Mesenchymal stem cell (in vitro differentiated cells and primary cell): Measurements from ENCODE around the gene LLGL2.

Experiments used
- DNase-seq: peaks from one replicate; pipeline ENCODE4 v3.0.0-alpha.2; 2013
- H2AFZ ChIP-seq: one replicate; pipeline ENCODE4 v1.6.1; 2013; ENCODE audit warnings: low read depth, mild to moderate bottlenecking, control low read depth, inconsistent platforms, low read length, moderate library complexity
- H2AK5ac ChIP-seq: 2 replicates; pipeline ENCODE4 v1.6.1; 2013; ENCODE audit warnings: low read length, moderate library complexity, mild to moderate bottlenecking, inconsistent platforms; ENCODE audit not compliant: severe bottlenecking
- H2BK120ac ChIP-seq: one replicate; pipeline ENCODE4 v1.6.1; 2013; ENCODE audit warnings: low read depth, mild to moderate bottlenecking, inconsistent platforms, low read length, moderate library complexity
- H2BK12ac ChIP-seq, 2 experiments: one replicate each; pipeline ENCODE4 v1.6.1; 2013; ENCODE audit warnings: inconsistent platforms in 2 of 2, low read length in 2 of 2, mild to moderate bottlenecking in 2 of 2, moderate library complexity in 2 of 2, control low read depth in 1 of 2
- H2BK15ac ChIP-seq: one replicate; pipeline ENCODE4 v1.6.1; 2013; ENCODE audit warnings: mild to moderate bottlenecking, low read depth, inconsistent platforms; ENCODE audit not compliant: poor library complexity, severe bottlenecking
- H2BK5ac ChIP-seq: 2 replicates; pipeline ENCODE4 v1.6.1; 2013; ENCODE audit warnings: low read depth, mild to moderate bottlenecking, low read length, control low read depth, inconsistent platforms; ENCODE audit not compliant: poor library complexity, severe bottlenecking
- H3K14ac ChIP-seq, 2 experiments: one replicate each; pipeline ENCODE4 v1.6.1; 2013; ENCODE audit warnings: inconsistent platforms in 2 of 2, low read length in 2 of 2, control low read depth in 1 of 2, mild to moderate bottlenecking in 1 of 2, moderate library complexity in 1 of 2
- H3K18ac ChIP-seq, 2 experiments: one replicate each; pipeline ENCODE4 v1.6.1; 2013; ENCODE audit warnings: inconsistent platforms in 2 of 2, low read length in 2 of 2, control low read depth in 1 of 2, low read depth in 1 of 2, mild to moderate bottlenecking in 1 of 2
- H3K23ac ChIP-seq, 2 experiments: one replicate each; pipeline ENCODE4 v1.6.1; 2013; ENCODE audit warnings: inconsistent platforms in 2 of 2, low read length in 2 of 2, mild to moderate bottlenecking in 2 of 2, moderate library complexity in 2 of 2, control low read depth in 1 of 2
- H3K27ac ChIP-seq: 2 replicates; pipeline ENCODE4 v1.5.1; 2013; ENCODE audit warnings: mild to moderate bottlenecking, moderate library complexity, low read length, control low read depth, inconsistent platforms; ENCODE audit not compliant: poor library complexity, severe bottlenecking
- H3K27me3 ChIP-seq, 2 experiments: 2 replicates each; pipeline versions ENCODE4 v1.6.1 to v1.7.0; 2013; ENCODE audit warnings: low read length in 2 of 2, mild to moderate bottlenecking in 2 of 2, moderate library complexity in 2 of 2, control low read depth in 1 of 2, inconsistent platforms in 1 of 2; ENCODE audit not compliant: control insufficient read depth in 1 of 2, insufficient read depth in 1 of 2
- H3K36me3 ChIP-seq, 2 experiments: 2 replicates each; pipeline versions ENCODE4 v1.6.1 to v1.7.0; 2013; ENCODE audit warnings: low read length in 2 of 2, control low read depth in 1 of 2, inconsistent platforms in 1 of 2, low read depth in 1 of 2, mild to moderate bottlenecking in 1 of 2; ENCODE audit not compliant: insufficient read depth in 2 of 2, control insufficient read depth in 1 of 2
- H3K4ac ChIP-seq, 2 experiments: one replicate each; pipeline ENCODE4 v1.6.1; 2013; ENCODE audit warnings: inconsistent platforms in 2 of 2, low read length in 2 of 2, mild to moderate bottlenecking in 2 of 2, moderate library complexity in 2 of 2, control low read depth in 1 of 2, low read depth in 1 of 2
- H3K4me1 ChIP-seq: 2 replicates; pipeline ENCODE4 v1.6.1; 2013; ENCODE audit warnings: low read depth, low read length, control low read depth; ENCODE audit not compliant: control insufficient read depth, insufficient read depth
- H3K4me2 ChIP-seq: 2 replicates; pipeline ENCODE4 v1.6.1; 2013; ENCODE audit warnings: low read length, mild to moderate bottlenecking, inconsistent platforms; ENCODE audit not compliant: poor library complexity, severe bottlenecking
- H3K4me3 ChIP-seq, 2 experiments: 2 replicates each; pipeline versions ENCODE4 v1.5.1 to v1.7.0; 2013; ENCODE audit warnings: low read length in 2 of 2, mild to moderate bottlenecking in 2 of 2, control low read depth in 1 of 2, low read depth in 1 of 2; ENCODE audit not compliant: insufficient read depth in 1 of 2
- H3K79me1 ChIP-seq: replicated peaks from 2 replicates; pipeline ENCODE4 v1.6.1; 2013; ENCODE audit warnings: mild to moderate bottlenecking, control low read depth, low read length, inconsistent platforms; ENCODE audit not compliant: poor library complexity, severe bottlenecking
- H3K9ac ChIP-seq: 2 replicates; pipeline ENCODE4 v1.7.0; 2013; ENCODE audit warnings: mild to moderate bottlenecking, low read length, moderate library complexity
- H3K9me3 ChIP-seq: 2 replicates; pipeline ENCODE4 v1.7.0; 2013; ENCODE audit warnings: mild to moderate bottlenecking, low read length; ENCODE audit not compliant: control insufficient read depth
- H4K8ac ChIP-seq: one replicate; pipeline ENCODE4 v1.6.1; 2013; ENCODE audit warnings: inconsistent platforms, mild to moderate bottlenecking, low read length, moderate library complexity
- H4K91ac ChIP-seq: one replicate; pipeline ENCODE4 v1.6.1; 2013; ENCODE audit warnings: mild to moderate bottlenecking, low read length, inconsistent platforms
- WGBS: methylation state at CpG from one replicate; pipeline ENCODE4 v1.1.7; 2013; ENCODE audit warnings: mixed read lengths; 5-methylcytosine and 5-hydroxymethylcytosine counted together

Gene LLGL2

DNA sequence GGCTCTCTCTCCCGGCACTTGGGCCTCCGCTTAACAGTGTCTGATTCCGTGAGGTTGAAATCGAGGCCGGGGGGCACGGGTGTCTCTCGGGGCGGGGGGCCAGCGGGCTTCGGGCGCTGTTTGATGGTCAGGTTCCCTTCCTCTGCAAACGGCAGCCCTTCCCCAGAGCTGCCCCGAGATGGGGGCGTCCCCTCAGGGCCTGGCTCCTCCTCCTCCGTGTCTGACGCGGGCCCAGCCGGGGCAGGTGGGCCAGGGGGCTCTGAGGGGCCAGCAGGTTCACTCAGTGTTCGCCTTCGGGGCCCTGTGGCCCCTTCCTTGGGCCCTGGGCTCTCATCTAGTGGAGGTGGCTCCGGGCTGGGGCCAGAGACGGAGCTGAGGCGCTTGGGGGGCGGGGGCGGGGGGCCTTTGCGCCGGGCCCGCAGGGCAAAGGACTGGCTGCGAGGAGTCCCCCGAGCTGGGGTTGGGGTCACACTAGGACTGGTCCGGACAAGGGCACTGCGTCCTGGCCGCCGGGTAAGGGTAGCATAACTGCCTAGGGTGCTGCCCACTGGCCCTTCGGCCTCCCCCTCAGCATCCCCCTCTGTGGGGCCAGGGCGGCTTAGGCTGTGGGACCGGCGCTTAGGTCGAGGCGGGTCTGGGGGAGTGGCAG is 23.3 kb upstream of the LLGL2 start:
- 93% methylated on average over 40 of the region's 40 CpGs for WGBS
- Histone ChIP-seq H2BK12ac (no peak overlapping the region), H2BK120ac (no peak overlapping the region), H2BK15ac (no peak overlapping the region), H2BK5ac (no peak overlapping the region), H3K14ac (no peak overlapping the region), H3K27me3 (no peaks in the 10 kb centered on the region), H3K79me1 (peaks cover 1% of the 10 kb centered on the region), H3K4me1 (peaks cover 9% of the 10 kb centered on the region), H3K36me3 (peaks cover 57 to 98% of the 10 kb centered on the region in 2 experiments), H4K8ac (no peak overlapping the region), H3K4me3 (no peak overlapping the region), H3K27ac (no peak overlapping the region), H2AFZ (no peak overlapping the region), H2AK5ac (no peak overlapping the region), H3K4ac (no peak overlapping the region), H3K4me2 (no peak overlapping the region), H3K23ac (no peak overlapping the region), H4K91ac (no peak overlapping the region), H3K9ac (no peak overlapping the region), H3K9me3 (no peaks in the 10 kb centered on the region), H3K18ac (no peak overlapping the region)
- no peak for DNase-seq

DNA sequence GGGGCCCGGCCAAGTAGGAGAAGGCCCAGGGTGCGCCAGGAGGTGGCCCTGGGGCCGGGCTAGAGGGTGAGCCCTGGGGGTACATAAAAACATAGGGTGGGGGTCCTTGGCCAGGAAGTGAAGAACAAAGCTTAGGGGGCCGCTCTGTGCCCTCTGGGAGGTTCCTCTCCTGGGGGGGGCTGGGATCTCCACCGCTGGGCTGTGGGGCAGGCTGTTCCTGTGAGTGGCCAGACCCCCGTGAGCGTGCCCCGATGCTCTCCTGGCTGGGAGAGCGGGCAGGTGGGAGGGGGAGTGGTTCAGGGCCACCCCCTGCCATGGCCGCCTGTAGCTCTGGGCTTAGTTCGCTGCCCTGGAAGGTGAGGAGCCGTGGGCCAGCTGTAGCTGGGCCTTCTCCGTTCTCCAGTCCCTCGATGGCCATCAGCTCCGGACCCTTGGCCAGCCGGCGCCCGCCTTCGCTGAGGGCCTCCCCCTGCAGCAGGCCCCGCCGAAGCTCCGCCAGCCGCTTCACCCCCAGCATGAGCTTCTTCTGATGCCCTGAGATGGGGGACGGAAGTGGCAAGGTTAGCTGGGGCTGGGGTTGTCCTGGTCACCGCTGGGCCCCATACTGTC is 22.7 kb upstream of the LLGL2 start:
- no peak overlapping the region for H4K91ac ChIP-seq

DNA sequence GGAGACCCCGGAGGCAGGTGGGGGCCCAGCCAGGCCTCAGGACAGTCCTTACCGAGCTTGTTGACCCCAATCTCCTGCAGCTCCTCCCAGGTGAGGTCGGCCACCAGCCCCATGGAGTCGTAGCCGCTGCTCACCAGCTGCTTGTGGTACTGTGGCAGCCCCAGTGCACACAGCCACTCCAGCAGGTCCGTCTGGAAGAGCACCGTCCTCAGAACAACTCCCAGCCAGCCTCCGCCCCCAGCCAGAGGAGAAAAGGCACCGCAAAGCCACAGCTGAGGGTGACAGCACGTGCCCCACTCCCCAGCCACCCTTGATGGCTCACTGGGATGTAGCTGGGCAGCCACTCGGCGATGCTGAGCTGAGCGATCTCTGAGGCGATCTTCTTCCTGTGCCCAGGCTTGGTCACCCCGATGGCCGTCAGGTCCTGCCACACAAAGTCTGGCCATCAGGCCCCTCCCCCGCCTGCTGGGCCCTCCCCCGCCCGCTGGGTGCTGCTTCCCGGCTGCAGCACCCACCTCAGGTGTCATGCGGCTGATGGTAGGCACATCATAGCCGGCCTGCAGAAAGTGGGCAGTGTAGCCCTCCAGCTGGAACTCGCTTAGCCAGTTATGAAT is 22.1 kb upstream of the LLGL2 start:
- no peak overlapping the region for H3K4me2 ChIP-seq
- no peak overlapping the region for H4K91ac ChIP-seq
- no peak overlapping the region for H2BK15ac ChIP-seq
- H3K9me3 ChIP-seq, result no peaks in the 10 kb centered on the region
- H3K4me3 ChIP-seq, result no peak overlapping the region
- H3K79me1 ChIP-seq, result peaks cover 5% of the 10 kb centered on the region
- H3K4ac ChIP-seq, result no peak overlapping the region
- H2BK120ac ChIP-seq, result no peak overlapping the region
- 89% methylated on average over 23 of the region's 23 CpGs for WGBS
- no peak overlapping the region for H2BK12ac ChIP-seq
- no peak overlapping the region for H2AFZ ChIP-seq
- H3K27me3 ChIP-seq, result no peaks in the 10 kb centered on the region
- H3K9ac ChIP-seq, result no peak overlapping the region
- H3K36me3 ChIP-seq, result peaks cover 48 to 100% of the 10 kb centered on the region in 2 experiments
- H4K8ac ChIP-seq, result no peak overlapping the region
- H2AK5ac ChIP-seq, result no peak overlapping the region
- no peak overlapping the region for H3K14ac ChIP-seq
- peaks cover 15% of the 10 kb centered on the region for H3K4me1 ChIP-seq
- no peak overlapping the region for H3K18ac ChIP-seq
- H3K27ac ChIP-seq, result no peak overlapping the region
- no peak overlapping the region for H3K23ac ChIP-seq
- no peak for DNase-seq
- H2BK5ac ChIP-seq, result no peak overlapping the region

More for the DNA sequence above, 22.7 kb upstream of the LLGL2 start:
- no peak overlapping the region for H3K18ac ChIP-seq
- no peak overlapping the region for H2BK5ac ChIP-seq
- no peak overlapping the region for H3K4ac ChIP-seq
- no peak overlapping the region for H3K23ac ChIP-seq
- H3K4me1 ChIP-seq, result peaks cover 9% of the 10 kb centered on the region
- H3K9ac ChIP-seq, result no peak overlapping the region
- no peak overlapping the region for H3K27ac ChIP-seq
- H3K36me3 ChIP-seq, result peaks cover 54 to 100% of the 10 kb centered on the region in 2 experiments
- H3K79me1 ChIP-seq, result peaks cover 1% of the 10 kb centered on the region
- no peak overlapping the region for H3K14ac ChIP-seq
- H2AFZ ChIP-seq, result no peak overlapping the region
- no peak overlapping the region for H3K4me3 ChIP-seq
- H3K4me2 ChIP-seq, result no peak overlapping the region
- H2BK15ac ChIP-seq, result no peak overlapping the region
- no peak overlapping the region for H4K8ac ChIP-seq
- H3K27me3 ChIP-seq, result no peaks in the 10 kb centered on the region
- DNase-seq, result no peak
- H3K9me3 ChIP-seq, result no peaks in the 10 kb centered on the region
- 97% methylated on average over 24 of the region's 25 CpGs for WGBS
- no peak overlapping the region for H2BK12ac ChIP-seq
- H2AK5ac ChIP-seq, result no peak overlapping the region
- no peak overlapping the region for H2BK120ac ChIP-seq

DNA sequence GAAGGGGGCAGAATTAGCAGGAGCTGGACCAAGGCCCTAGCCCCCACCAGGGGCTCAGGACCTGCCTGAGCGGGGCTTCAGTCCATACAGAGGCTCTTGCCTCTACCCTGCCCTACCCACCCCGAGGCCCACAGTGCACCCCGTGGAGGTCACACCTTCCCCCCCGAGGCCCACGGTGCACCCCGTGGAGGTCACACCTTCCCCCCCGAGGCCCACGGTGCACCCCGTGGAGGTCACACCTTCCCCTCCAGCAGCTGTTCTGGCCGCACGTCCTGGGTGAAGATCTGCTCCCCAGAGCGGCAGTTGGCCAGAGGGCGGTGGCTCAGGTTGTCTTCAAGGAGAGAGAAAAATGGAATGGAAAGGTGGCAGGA is 21.5 kb upstream of the LLGL2 start:
- Histone ChIP-seq H3K14ac (no peak overlapping the region), H4K8ac (no peak overlapping the region), H2BK120ac (no peak overlapping the region), H3K79me1 (peaks cover 9% of the 10 kb centered on the region), H2BK5ac (no peak overlapping the region), H2AK5ac (no peak overlapping the region), H3K9ac (no peak overlapping the region), H3K4me1 (peaks cover 16% of the 10 kb centered on the region), H3K27me3 (no peaks in the 10 kb centered on the region), H3K4ac (no peak overlapping the region), H3K27ac (no peak overlapping the region), H3K23ac (no peak overlapping the region), H3K9me3 (no peaks in the 10 kb centered on the region), H3K18ac (no peak overlapping the region), H3K36me3 (peaks cover 43 to 100% of the 10 kb centered on the region in 2 experiments), H2BK15ac (no peak overlapping the region), H2BK12ac (no peak overlapping the region), H4K91ac (no peak overlapping the region), H3K4me2 (no peak overlapping the region), H3K4me3 (no peak overlapping the region), H2AFZ (no peak overlapping the region)
- 84% methylated on average over 9 of the region's 13 CpGs for WGBS
- DNase-seq, result no peak
